HPDE6-E6E7 (cell line): Measurements from ENCODE around the gene DPP10.
"Not testable (repeated sequence)": the region's sequence is repeated elsewhere in the genome, so short reads cannot be mapped to it uniquely, and the experiment has no call there.

Experiments
- DNase-seq: peaks from one replicate; pipeline ENCODE4 v3.0.0; 2011; ENCODE audit warnings: missing footprints; ENCODE audit errors: extremely low spot score

Gene DPP10

DNA sequence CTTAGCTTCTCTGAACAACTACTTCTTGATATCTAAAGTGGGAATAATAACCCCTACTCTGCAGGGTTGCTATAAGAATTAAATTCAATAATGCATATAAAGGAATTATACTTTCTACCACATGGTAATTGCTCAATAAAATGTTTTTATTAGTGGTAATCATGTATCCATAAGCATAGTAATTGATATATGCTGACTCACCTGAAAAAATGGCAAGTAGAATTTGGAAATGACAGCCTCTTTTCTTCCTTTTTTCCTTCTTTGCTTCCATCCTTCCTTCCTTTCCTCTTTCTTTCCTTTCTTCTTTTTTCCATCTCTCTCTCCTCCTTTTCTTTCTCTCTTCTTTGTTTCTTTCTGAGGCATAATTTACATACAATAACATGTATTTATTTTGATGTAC lies 65.3 kb downstream of the DPP10 start:
- DNase-seq: no peak

DNA sequence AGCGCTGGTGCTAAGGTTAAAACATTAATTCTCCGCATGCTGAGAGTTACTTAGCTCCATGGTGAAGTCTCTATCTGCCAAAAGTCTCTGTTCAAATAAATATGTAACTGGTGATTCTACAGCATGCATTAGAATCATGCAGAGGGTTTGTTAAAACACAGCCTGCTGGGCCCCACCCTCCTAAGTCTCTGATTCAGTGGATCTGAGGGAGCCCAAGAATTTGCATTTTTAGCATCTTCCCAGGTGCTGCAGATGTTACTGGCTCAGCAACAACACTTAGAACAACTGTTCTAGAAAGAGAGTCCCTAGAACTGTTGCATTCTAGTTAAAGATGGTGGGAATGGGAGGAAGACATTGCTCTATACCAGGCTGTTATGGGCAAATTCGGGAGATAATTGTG lies 73.4 kb downstream of the DPP10 start:
- DNase-seq: no peak

GRCh38 chr2:114517580-114517979 lies 75.1 kb downstream of the DPP10 start:
- no peak for DNase-seq

- no peak for DNase-seq
Measured at GRCh38 chr2:114518738-114519137, 76.3 kb downstream of the DPP10 start.

DNA sequence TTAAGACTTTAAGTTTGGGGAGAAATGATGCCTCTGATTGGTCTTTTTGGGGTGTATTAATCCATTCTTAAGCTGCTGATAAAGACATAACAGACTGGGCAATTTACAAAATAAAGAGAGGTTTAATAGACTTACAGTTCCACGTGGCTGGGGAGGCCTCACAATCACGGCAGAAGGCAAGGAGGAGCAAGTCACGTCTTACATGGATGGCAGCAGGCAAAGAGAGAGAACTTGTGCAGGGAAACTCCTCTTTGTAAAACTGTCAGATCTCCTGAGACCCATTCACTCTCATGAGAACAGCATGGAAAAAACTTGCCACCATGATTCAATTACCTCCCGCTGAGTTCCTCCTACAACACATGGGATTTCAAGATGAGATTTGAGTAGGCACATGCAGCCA lies 80.2 kb downstream of the DPP10 start:
- not testable (repeated sequence) for DNase-seq

DNA sequence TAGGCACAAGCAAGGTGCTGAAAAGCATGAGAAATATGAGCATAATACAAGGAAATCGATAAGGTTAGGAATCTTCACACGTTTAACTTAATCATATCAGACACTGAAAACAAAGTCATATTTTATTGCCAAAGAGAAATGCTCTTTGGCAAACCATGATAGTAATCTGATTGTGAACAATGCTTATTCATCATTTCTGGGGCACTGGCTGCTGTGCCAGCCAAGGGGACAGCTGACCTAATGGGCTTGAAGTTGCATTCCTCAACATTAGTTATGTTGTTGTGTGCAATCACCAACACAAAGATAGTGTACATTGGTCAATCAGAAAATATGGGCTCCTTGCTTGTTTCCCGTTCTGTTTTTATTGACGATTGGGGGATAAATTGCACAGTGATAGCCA lies 83.5 kb downstream of the DPP10 start:
- DNase-seq: no peak

DNA sequence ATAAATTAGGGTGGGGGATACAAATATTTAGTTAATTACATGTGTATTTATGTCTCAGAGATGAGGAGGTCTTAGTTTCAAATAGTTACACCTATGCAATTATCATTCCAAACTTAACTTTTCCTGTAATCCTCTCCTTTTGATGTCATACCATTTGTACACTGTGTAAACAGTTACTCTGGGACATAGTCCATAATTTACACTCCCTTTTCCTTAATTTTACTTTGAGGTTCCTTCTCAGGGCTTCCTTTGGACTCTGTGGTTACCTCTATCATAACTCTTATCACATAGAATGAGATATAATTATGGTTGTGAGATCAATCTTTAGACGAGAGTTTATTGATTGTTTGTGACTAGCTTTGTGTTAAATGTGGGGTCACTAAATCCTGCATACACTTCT lies 84.4 kb downstream of the DPP10 start:
- DNase-seq: no peak

DNA sequence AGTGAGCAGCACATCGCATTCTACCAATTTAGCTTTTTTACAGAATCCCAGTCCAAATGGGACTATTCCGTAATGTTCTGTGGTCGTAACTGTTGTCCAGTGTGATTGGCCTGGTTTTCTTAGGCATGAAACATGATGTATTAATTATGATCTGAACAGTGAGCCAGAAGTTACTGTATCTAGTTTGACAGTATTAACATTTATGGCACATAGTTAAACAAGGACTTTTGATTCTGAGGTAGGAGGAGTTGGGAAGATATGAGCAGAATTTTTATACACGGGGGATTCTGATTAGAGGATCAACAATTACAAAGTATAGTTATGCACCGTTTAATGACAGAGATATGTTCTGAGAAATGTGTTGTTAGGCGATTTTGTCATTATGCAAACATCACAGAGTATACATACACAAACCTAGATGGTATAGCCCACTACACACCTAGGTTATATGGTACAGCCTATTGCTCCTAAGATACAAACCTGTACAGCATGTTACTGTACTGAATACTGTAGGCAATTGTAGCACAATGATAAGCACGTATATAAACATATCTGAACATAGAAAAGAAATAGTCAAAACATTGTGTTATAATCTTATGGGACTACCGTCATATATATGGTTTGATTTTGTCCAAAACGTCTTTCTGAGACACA lies 85.0 kb downstream of the DPP10 start:
- no peak for DNase-seq

DNA sequence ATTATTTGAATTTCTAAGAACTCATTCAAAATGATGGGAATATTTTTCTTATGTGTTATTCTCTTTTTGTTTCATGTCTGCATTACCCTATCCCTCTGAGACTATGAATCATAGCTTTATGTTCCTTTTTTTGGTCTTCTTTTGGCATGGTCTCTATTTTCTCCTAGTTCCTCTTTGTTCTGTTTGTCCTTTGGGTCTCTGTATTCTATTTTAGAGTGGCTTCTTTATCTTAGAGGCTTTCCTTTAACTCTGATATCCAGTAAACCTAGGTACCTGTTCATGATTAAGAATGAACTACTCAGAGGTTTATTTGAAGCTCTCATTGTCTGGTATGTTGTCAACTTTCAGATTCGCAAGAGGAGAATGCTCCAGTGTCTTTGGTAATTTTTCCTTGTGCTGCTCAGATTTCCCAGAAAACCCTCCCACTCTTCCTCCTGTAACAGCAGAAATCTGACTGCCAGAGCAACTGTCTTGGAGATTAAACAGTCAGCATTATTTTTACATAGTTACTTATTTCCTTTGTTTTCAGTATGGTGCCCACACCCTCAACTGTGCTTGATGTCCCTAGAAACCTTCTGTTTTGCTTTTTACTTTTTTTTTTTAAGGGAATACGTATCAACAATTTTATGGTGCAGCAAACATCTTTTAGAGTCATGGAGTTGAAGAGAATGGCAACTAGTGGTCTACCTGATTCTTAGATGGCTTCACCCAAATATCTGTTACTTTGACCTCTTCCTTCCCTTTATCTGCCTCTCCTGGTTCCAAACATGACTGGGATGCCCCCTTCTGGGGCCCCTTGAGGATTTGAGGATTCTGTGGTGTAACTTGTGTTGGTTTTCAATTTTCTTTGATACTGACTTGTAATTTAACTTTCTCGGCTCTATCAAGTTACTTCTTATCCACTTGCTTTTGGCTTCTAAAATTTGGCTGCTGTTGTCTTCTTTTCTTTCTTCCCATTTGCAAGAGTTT lies 92.0 kb downstream of the DPP10 start:
- DNase-seq: no peak

- no peak for DNase-seq
Measured at GRCh38 chr2:114537777-114538176, 95.3 kb downstream of the DPP10 start.

DNA sequence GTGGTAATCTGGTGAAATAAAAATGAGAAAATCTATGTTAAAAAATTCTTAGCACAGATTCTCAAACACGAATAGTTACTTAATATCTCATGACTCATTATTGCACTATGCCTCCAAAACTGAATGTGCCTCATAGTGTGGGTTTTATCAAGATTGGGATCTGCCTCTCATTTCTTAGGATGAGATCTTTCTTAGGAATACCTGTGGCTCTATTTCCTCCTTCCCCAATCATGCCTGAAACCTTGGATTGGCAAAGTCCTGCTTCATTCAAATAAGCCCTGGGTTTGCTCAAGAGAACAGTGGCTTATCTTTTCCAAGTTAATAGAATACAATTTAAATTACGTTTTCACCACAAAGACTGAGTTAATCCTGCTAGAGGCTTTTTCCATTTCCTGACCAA lies 100.3 kb downstream of the DPP10 start:
- DNase-seq: no peak

DNA sequence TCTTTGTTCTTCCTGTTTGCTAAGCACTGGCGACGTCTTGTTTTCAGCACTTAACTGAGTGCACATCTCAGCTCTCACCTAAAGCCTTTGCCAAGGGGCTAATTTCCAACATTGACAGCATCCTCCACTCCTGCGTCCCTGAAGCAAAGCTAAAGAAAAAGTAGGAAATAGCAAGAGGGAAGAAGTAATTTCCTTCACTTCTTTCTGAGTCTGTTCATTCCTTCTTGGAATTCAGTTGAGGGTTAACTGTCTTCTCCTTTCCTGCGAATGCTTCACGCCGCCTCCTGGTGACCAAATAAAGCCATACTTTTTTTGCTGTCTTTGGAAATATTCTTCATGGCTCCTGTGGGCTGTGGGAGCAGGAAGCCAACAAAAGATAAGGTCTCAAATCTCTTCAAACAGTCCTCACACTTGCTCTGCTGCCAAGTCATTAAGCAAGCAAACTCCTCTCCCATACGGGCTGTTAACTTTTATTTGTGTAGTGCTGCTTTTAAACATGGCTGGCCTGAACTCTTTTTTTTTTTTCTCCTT lies 100.9 kb downstream of the DPP10 start:
- DNase-seq: no peak

- DNase-seq: no peak
Measured at GRCh38 chr2:114545052-114545451, 102.6 kb downstream of the DPP10 start.

DNA sequence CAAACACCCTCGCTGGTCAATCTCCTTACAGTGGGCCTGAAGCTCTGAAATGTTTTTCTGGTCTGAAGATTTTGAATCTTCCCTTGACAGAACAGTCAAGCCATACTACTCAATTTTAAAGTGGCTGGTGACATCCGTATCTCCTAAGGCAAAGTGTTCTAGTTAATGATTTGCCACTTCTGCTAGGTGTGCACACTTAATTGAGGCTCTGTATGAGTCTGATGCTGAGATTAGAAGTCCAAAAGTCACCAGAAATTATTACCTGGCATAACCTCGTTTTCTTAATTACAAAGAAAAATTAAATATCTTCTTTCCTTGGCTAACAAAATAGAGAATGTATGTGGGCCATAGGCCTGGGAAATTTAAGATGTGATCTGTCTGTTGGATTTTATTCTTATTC lies 104.1 kb downstream of the DPP10 start:
- DNase-seq: no peak

DNA sequence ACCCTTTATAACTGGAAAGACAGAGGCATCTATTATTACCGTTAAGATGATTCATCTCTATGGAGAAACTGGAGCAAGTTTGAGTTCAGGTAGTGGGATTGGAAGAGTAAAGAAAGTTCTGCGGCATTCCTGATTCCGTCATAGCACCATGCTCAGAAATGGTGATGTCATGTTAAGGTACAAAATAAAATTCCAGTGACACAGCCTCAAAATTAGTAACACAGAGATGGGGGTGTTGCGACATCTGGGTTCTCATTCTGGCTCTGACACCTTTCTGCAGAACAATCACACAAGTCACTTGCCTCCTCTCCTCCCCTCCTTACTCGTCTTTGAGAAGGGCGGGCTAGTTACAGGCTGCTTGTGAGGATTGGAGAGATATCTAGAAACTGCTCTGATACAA lies 105.7 kb downstream of the DPP10 start:
- no peak for DNase-seq

DNA sequence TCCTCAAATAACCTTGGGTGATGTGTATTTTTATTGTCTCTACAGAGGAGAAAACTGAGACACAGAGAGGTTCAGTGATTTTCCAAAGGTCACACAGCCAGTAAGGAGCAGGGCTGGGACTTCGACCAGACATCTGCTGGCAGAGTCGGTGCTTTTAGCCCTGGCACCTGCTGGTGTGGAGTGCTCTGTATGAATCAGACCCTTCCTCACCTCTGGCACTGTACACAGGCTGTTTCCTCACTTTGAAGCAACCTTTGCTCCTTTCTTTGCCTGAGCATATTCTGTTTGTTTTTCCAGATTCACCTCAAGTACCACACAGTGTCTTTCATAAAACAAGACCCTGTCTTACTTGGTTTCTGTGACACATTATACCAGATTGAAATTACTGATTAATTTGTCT lies 107.9 kb downstream of the DPP10 start:
- no peak for DNase-seq

GRCh38 chr2:114550895-114551793 lies 108.7 kb downstream of the DPP10 start:
- peak; percentile 33 for DNase-seq

DNA sequence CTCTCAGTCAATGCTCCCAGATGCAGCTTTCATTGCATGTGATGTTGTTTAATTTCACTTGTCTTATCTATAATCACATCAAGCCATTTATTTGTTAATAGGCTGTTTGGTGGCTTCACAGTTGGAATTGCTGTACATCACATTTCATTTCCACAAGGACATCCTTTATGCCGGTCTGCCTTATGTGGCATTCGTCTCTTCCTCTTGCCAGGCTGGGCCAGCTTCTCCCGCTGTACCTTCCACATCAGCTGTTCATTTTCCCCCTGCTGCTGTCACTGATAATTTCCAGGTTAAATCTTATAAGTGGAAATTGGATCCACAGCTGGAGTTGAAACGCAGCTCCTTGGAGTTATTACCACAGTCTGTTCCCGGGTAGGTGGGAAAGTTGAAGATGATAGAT lies 110.6 kb downstream of the DPP10 start:
- no peak for DNase-seq

- no peak for DNase-seq
Measured at GRCh38 chr2:114569166-114569565, 126.7 kb downstream of the DPP10 start.

DNA sequence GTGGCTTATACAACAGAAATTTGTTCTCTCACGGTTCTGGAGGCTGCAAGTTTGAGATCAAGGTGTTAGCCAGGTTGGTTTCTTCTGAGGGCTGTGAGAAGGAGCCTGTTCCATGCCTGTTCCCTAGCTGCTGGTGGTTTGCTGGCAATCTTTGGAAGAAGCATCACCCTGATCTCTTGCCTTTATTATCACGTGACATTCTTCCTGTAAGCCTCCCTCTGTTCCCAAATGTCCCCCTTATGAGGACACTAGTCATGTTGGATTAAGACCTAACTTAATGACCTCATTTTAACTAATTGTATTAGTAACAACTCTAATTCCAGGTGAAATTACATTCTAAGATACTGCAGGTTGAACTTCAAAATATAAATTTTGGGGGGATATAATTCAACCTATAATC lies 135.2 kb downstream of the DPP10 start:
- DNase-seq: no peak

GRCh38 chr2:114579542-114579941 lies 137.1 kb downstream of the DPP10 start:
- no peak for DNase-seq

DNA sequence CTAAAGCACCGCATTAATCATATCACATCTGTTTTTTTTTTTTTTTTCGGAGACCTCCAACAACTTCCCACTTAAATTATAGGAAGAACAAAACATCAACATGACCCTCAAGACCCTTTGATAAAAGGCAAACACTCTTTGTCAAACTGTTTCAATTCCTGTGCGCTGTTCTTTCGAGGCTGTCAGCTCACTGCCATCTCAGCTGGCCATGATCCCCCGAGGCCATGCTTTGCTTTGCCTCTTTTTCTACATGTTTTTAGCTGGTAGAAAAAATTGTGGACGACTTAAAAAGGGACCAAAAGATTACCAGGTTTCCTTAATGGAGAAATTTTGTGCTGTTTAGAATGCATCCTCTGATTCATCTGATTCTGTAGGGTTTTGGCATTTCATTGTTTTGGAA lies 138.2 kb downstream of the DPP10 start:
- no peak for DNase-seq
